ENCODE data around the gene NEXMIF. TPM values are rescaled to one million over a fixed set of nuclear protein-coding genes. Genes with fewer than 3 reads are reported as not detected.
"Not testable (repeated sequence)": the region's sequence is repeated elsewhere in the genome, so short reads cannot be mapped to it uniquely, and the experiment has no call there.

NEXMIF gene
- total RNA-seq, 1 donor from 2014 or later: 1.9 TPM

GRCh38 chrX:74804574-74804973 lies 120.7 kb downstream of the NEXMIF start:
- DNase-seq (ENCODE audit: low spot score) (no peak), ATAC-seq (no peak)
- intact Hi-C loops (cut with DNase I): no loop called here

- no peak for ATAC-seq
- intact Hi-C loops (cut with DNase I): no loop called here
- DNase-seq (ENCODE audit: low spot score): no peak
These were observed 125.2 kb downstream of the NEXMIF start for GRCh38 chrX:74800062-74800461.

GRCh38 chrX:74797338-74797887 lies 127.8 kb downstream of the NEXMIF start:
- ATAC-seq: no peak
- DNase-seq (ENCODE audit: low spot score): no peak
- intact Hi-C loops (cut with DNase I): no loop called here

GRCh38 chrX:74788545-74789086 lies 136.6 kb downstream of the NEXMIF start:
- intact Hi-C loops (cut with DNase I): no loop called here
- DNase-seq (ENCODE audit: low spot score) (no peak), ATAC-seq (no peak)

- DNase-seq (ENCODE audit: low spot score): no peak
- intact Hi-C loops (cut with DNase I): no loop called here
- ATAC-seq: no peak
These were observed 140.6 kb downstream of the NEXMIF start for GRCh38 chrX:74784629-74785028.

- ATAC-seq: no peak
- DNase-seq (ENCODE audit: low spot score): no peak
- intact Hi-C loops (cut with DNase I): no loop called here
These were observed 143.7 kb downstream of the NEXMIF start for GRCh38 chrX:74781507-74782034.

- no peak for DNase-seq (ENCODE audit: low spot score)
- ATAC-seq: no peak
- intact Hi-C loops (cut with DNase I): no loop called here
These were observed 146.1 kb downstream of the NEXMIF start for GRCh38 chrX:74779175-74779574.

- intact Hi-C loops (cut with DNase I): no loop called here
- ATAC-seq: no peak
- DNase-seq (ENCODE audit: low spot score): no peak
These were observed 150.3 kb downstream of the NEXMIF start for GRCh38 chrX:74774988-74775387.

GRCh38 chrX:74736450-74736849 lies 188.8 kb downstream of the NEXMIF start:
- intact Hi-C loops (cut with DNase I): no loop called here
- ATAC-seq: no peak
- DNase-seq (ENCODE audit: low spot score): no peak

GRCh38 chrX:74705269-74705668 lies 220.0 kb downstream of the NEXMIF start:
- ATAC-seq: no peak
- intact Hi-C loops (cut with DNase I): no loop called here
- no peak for DNase-seq (ENCODE audit: low spot score)

- DNase-seq (ENCODE audit: low spot score); intact Hi-C loops (cut with DNase I); ATAC-seq: not testable (repeated sequence)
These were observed 223.9 kb downstream of the NEXMIF start for GRCh38 chrX:74701343-74701742.

GRCh38 chrX:74684466-74684865 lies 240.8 kb downstream of the NEXMIF start:
- DNase-seq (ENCODE audit: low spot score) (no peak), ATAC-seq (no peak)
- intact Hi-C loops (cut with DNase I): no loop called here

Other genes starting within 250 kb of the NEXMIF start
- 23.5 TPM for gene ABCB7, start 230.8 kb upstream of the NEXMIF start, total RNA-seq

Measured in sciatic nerve (tissue), 2 donors.